Gastrocnemius medialis (tissue), 4 donors: Measurements from ENCODE around the gene WDR53. TPM values are rescaled to one million over a fixed set of nuclear protein-coding genes. Genes with fewer than 3 reads are reported as not detected.
"Not testable (repeated sequence)": the region's sequence is repeated elsewhere in the genome, so short reads cannot be mapped to it uniquely, and the experiment has no call there.

Experiments
- ATAC-seq, 2 donors: fragments of 150-250 bp; one replicate each; pipeline ENCODE4 v1.9.1; 2016
- DNase-seq, 2 donors: peaks; one replicate each; pipeline ENCODE4 v3.0.0-alpha.2; 2019
- H3K27ac ChIP-seq, 4 donors: fragments of 200-600 bp; sonication (generic); 1 replicate in 1 of 4; 2 replicates in 3 of 4; pipeline ENCODE4 v1.5.1; 2016 to 2018; ENCODE audit warnings: mild to moderate bottlenecking in 2 of 4, moderate library complexity in 1 of 4
- H3K27me3 ChIP-seq, 3 donors: fragments of 200-600 bp; sonication (generic) in 2 of 3; 1 replicate in 1 of 3; 2 replicates in 2 of 3; pipeline versions ENCODE4 v1.5.1 to v1.6.0; 2016 to 2019; ENCODE audit warnings: mild to moderate bottlenecking in 1 of 3, moderate library complexity in 1 of 3
- H3K36me3 ChIP-seq, 2 donors: fragments of 200-600 bp; sonication (generic) in 1 of 2; one replicate each; pipeline ENCODE4 v1.5.1; 2017 to 2018
- H3K4me1 ChIP-seq, 2 donors: fragments of 200-600 bp; sonication (generic) in 1 of 2; one replicate each; pipeline ENCODE4 v1.5.1; 2016 to 2017; ENCODE audit warnings: mild to moderate bottlenecking in 2 of 2
- H3K4me3 ChIP-seq, 4 donors: fragments of 200-600 bp; sonication (generic) in 3 of 4; 1 replicate in 1 of 4; 2 replicates in 3 of 4; pipeline ENCODE4 v1.5.1; 2016 to 2019; ENCODE audit warnings: mild to moderate bottlenecking in 2 of 4
- H3K9me3 ChIP-seq, 3 donors: fragments of 200-600 bp; sonication (generic) in 2 of 3; 1 replicate in 1 of 3; 2 replicates in 2 of 3; pipeline ENCODE4 v1.5.1; 2016 to 2019
- CTCF ChIP-seq, 5 experiments: fragments of 450-650 bp in 3 of 5; fragments of 200-600 bp in 2 of 5; sonication (generic) in 2 of 5; IDR thresholded peaks in 4 of 5; conservative IDR thresholded peaks in 1 of 5; 1 replicate in 4 of 5; 2 replicates in 1 of 5; pipeline ENCODE4 v1.5.1; 2016 to 2019; ENCODE audit warnings: antibody characterized with exemption in 5 of 5, mild to moderate bottlenecking in 3 of 5, moderate library complexity in 3 of 5
- POLR2A ChIP-seq, 2 donors: fragments of 450-650 bp; IDR thresholded peaks; one replicate each; pipeline ENCODE4 v1.6.1; 2017; ENCODE audit warnings: antibody characterized with exemption in 2 of 2, mild to moderate bottlenecking in 2 of 2, moderate library complexity in 2 of 2
- in situ Hi-C, 4 donors: fragments of 200-750 bp; cut with MboI; loops; one replicate each; pipeline versions ENCODE4 v1.15.0 to v1.8.0; 2017; ENCODE audit warnings: low sequenced_read_pairs in 4 of 4
- intact Hi-C: fragments of 100-400 bp; cut with DNase I; formaldehyde crosslinking; loops from one replicate; pipeline ENCODE4 v1.15.1; 2023; ENCODE audit warnings: low total_unique reads
- total RNA-seq, 4 donors: library from RNA; depleted of rRNA; stranded (reverse); fragments of >200 nt; gene quantifications; one replicate each; pipeline versions ENCODE4 v1.1.0 to v1.2.3, GENCODE V29; 2016

Gene WDR53
- total RNA-seq, 4 donors from 2014 or later, result 4.8 to 8.3 (median 6.7) TPM

GRCh38 chr3:196514913-196515621 is 53.3 kb downstream of the WDR53 start, which contains the start of gene SMCO1:
Gene SMCO1 (minus strand): TSS chr3:196515346. CDS start chr3:196515209, 137 bp downstream.
- peak; percentile 16 to 36 for DNase-seq
- Histone ChIP-seq H3K9me3 (peaks cover 0 to 7% (median 3%) of the 10 kb centered on the region in 3 donors), H3K27me3 (no peaks in the 10 kb centered on the region), H3K36me3 (no peaks in the 10 kb centered on the region), H3K4me3 (peak within 1 kb of the TSS in 3 of 4 donors; percentile 4 to 21 (median 11)), H3K27ac (peak within 1 kb of the TSS; percentile 73 to 85 (median 83)), H3K4me1 (peaks cover 20 to 26% of the 10 kb centered on the region in 2 donors)
- intact Hi-C loops (loop anchor here (5.0 kb wide), 1 partner anchor 83 kb away; the partner anchor contains the start of gene UBXN7), in situ Hi-C loops (loop anchor here in 1 of 4 donors (25.0 kb wide), 1 partner anchor 428 kb away; the partner anchor contains the start of gene TFRC)
- peak; percentile 98 to 100 for ATAC-seq
- TF ChIP-seq POLR2A (IDR thresholded peaks at IDR 0.05), result no peak
- TF ChIP-seq CTCF (IDR thresholded peaks at IDR 0.05 in 4 of 5, conservative IDR thresholded peaks at IDR 0.05 in 1 of 5), result no peak

GRCh38 chr3:196514350-196514716 is 54.0 kb downstream of the WDR53 start:
- intact Hi-C loops (no loop called here), in situ Hi-C loops (loop anchor here in 1 of 4 donors (25.0 kb wide), 1 partner anchor 427 kb away; the partner anchor contains the start of gene TFRC)
- no peaks in the 10 kb centered on the region for H3K9me3 ChIP-seq
- DNase-seq, result no peak
- no peaks in the 10 kb centered on the region for H3K27me3 ChIP-seq
- H3K4me3 ChIP-seq, result no peak overlapping the region
- TF ChIP-seq CTCF (IDR thresholded peaks at IDR 0.05 in 4 of 5, conservative IDR thresholded peaks at IDR 0.05 in 1 of 5), result no peak
- no peak for TF ChIP-seq POLR2A (IDR thresholded peaks at IDR 0.05)
- peak overlapping the region; percentile 73 to 85 (median 83) for H3K27ac ChIP-seq
- H3K36me3 ChIP-seq, result no peaks in the 10 kb centered on the region
- ATAC-seq, result no peak
- H3K4me1 ChIP-seq, result peaks cover 20 to 26% of the 10 kb centered on the region in 2 donors

GRCh38 chr3:196513697-196514349 is 54.5 kb downstream of the WDR53 start:
- Histone ChIP-seq H3K27ac (peak overlapping the region; percentile 73 to 85 (median 83)), H3K4me3 (no peak overlapping the region), H3K4me1 (peaks cover 20 to 26% of the 10 kb centered on the region in 2 donors), H3K9me3 (no peaks in the 10 kb centered on the region), H3K27me3 (no peaks in the 10 kb centered on the region), H3K36me3 (no peaks in the 10 kb centered on the region)
- in situ Hi-C loops (loop anchor here in 1 of 4 donors (25.0 kb wide), 1 partner anchor 427 kb away; the partner anchor contains the start of gene TFRC), intact Hi-C loops (no loop called here)
- DNase-seq (no peak), ATAC-seq (no peak)
- TF ChIP-seq POLR2A (IDR thresholded peaks at IDR 0.05), result no peak
- no peak for TF ChIP-seq CTCF (IDR thresholded peaks at IDR 0.05 in 4 of 5, conservative IDR thresholded peaks at IDR 0.05 in 1 of 5)

GRCh38 chr3:196511646-196512425 is 56.5 kb downstream of the WDR53 start:
- H3K4me3 ChIP-seq, ATAC-seq, H3K36me3 ChIP-seq, DNase-seq, H3K27ac ChIP-seq, H3K9me3 ChIP-seq, intact Hi-C loops, H3K27me3 ChIP-seq: not testable (repeated sequence)
- in situ Hi-C loops, result loop anchor here in 1 of 4 donors (25.0 kb wide), 1 partner anchor 425 kb away; the partner anchor contains the start of gene TFRC
- H3K4me1 ChIP-seq, result peaks cover 20 to 23% of the 10 kb centered on the region in 2 donors

- H3K36me3 ChIP-seq, H3K9me3 ChIP-seq, ATAC-seq, H3K27me3 ChIP-seq, H3K4me3 ChIP-seq, H3K27ac ChIP-seq, intact Hi-C loops, DNase-seq: not testable (repeated sequence)
- in situ Hi-C loops, result loop anchor here in 1 of 4 donors (25.0 kb wide), 1 partner anchor 424 kb away; the partner anchor contains the start of gene TFRC
- peaks cover 17 to 18% of the 10 kb centered on the region in 2 donors for H3K4me1 ChIP-seq
These were observed 57.2 kb downstream of the WDR53 start for GRCh38 chr3:196511108-196511507.
